Measurements from ENCODE around the gene ARHGEF17.

ARHGEF17 gene

GRCh38 chr11:73274722-73275380 lies 33.2 kb upstream of the ARHGEF17 start:
- TF ChIP-seq, protein P1, sequence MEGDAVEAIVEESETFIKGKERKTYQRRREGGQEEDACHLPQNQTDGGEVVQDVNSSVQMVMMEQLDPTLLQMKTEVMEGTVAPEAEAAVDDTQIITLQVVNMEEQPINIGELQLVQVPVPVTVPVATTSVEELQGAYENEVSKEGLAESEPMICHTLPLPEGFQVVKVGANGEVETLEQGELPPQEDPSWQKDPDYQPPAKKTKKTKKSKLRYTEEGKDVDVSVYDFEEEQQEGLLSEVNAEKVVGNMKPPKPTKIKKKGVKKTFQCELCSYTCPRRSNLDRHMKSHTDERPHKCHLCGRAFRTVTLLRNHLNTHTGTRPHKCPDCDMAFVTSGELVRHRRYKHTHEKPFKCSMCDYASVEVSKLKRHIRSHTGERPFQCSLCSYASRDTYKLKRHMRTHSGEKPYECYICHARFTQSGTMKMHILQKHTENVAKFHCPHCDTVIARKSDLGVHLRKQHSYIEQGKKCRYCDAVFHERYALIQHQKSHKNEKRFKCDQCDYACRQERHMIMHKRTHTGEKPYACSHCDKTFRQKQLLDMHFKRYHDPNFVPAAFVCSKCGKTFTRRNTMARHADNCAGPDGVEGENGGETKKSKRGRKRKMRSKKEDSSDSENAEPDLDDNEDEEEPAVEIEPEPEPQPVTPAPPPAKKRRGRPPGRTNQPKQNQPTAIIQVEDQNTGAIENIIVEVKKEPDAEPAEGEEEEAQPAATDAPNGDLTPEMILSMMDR (IDR thresholded peaks at IDR 0.05; ENCODE audit: control insufficient read depth, extremely low read depth, insufficient read depth), result no peak
- DNase-seq (ENCODE audit: low read depth), result no peak
- H3K4me3 ChIP-seq (ENCODE audit: low read depth, low read length), result no peak overlapping the region

DNA sequence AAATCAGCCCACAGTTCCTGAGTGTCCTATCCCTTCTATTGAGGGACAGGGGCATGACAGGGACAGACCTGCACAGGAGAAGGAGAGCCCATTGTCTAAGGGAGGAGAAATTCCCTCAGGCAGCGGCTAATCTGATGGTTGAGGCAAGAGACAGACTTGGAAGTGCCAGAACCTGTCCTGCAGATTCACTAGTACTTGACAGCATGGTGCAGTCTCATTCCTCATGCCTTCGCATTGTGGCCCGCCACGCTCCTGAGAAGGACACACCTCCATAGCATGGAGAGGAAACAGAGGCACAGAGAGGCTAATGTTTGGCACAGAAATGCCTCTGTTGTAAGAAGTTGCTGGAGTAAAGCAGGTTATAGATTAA lies 32.7 kb upstream of the ARHGEF17 start:
- H3K4me3 ChIP-seq (ENCODE audit: low read depth, low read length), result no peak overlapping the region
- no peak for DNase-seq (ENCODE audit: low read depth)

DNA sequence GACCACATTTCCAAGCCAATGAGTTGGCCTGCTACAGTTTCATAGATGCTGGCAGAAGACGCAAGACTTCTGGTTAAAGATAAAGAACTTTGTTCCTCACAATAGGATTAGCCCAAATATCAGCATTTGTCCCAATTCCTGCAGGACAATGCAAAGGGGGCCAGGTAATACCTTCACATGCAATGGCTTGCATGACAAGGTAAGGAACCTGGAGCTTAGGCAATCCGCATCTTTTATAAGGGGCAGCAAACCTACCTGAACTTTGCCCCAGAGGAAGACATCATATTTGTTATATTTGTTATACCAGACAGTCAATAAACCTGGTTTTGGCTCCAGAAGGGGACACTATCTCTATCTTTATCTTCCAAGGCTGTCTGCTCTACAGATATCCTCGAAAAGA lies 30.6 kb upstream of the ARHGEF17 start:
- TF ChIP-seq, protein P1 (IDR thresholded peaks at IDR 0.05; ENCODE audit: control insufficient read depth, extremely low read depth, insufficient read depth), result no peak
- DNase-seq (ENCODE audit: low read depth), result no peak
- no peak overlapping the region for H3K4me3 ChIP-seq (ENCODE audit: low read depth, low read length)

More for the DNA sequence above, 32.7 kb upstream of the ARHGEF17 start:
- TF ChIP-seq, protein P1 (IDR thresholded peaks at IDR 0.05; ENCODE audit: control insufficient read depth, extremely low read depth, insufficient read depth), result no peak

DNA sequence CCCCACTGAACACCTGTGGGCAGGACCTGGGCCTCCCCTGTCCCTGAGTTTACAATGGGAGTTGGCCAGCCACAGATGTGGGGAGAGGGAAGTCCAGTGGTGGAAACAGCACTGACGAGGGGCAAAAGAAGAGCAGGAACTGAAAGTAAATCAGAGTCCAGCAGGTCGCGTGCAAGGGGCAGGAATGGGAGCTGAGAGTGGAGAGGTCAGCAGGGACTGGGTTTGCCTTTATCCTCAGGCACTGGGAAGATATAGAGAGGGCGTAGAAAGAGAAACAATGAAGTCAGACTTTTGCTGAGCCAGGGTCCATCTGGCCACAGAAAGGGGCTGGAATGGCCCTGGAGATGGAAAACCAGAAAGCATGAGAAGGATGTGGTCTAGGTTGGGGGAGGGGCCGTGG lies 27.4 kb upstream of the ARHGEF17 start:
- TF ChIP-seq, protein P1 (IDR thresholded peaks at IDR 0.05; ENCODE audit: control insufficient read depth, extremely low read depth, insufficient read depth), result no peak
- DNase-seq (ENCODE audit: low read depth), result no peak
- no peak overlapping the region for H3K4me3 ChIP-seq (ENCODE audit: low read depth, low read length)

GRCh38 chr11:73281201-73281741 lies 26.8 kb upstream of the ARHGEF17 start:
- TF ChIP-seq, protein P1 (IDR thresholded peaks at IDR 0.05; ENCODE audit: control insufficient read depth, extremely low read depth, insufficient read depth), result no peak
- H3K4me3 ChIP-seq (ENCODE audit: low read depth, low read length), result no peak overlapping the region
- no peak for DNase-seq (ENCODE audit: low read depth)

- no peak for DNase-seq (ENCODE audit: low read depth)
- TF ChIP-seq, protein P1 (IDR thresholded peaks at IDR 0.05; ENCODE audit: control insufficient read depth, extremely low read depth, insufficient read depth), result no peak
- H3K4me3 ChIP-seq (ENCODE audit: low read depth, low read length), result no peak overlapping the region
Observed at GRCh38 chr11:73281796-73282660, 26.0 kb upstream of the ARHGEF17 start.

Data from LNCaP clone FGC (cell line).